Aorta (tissue), 5 donors: ENCODE data around the gene RBMXL2. TPM values are rescaled to one million over a fixed set of nuclear protein-coding genes. Genes with fewer than 3 reads are reported as not detected.

ENCODE experiments used
- ATAC-seq: fragments of 200-7000 bp; cut with Tn5 transposase; one replicate; pipeline ENCODE4 v1.9.1; 2022; ENCODE audit warnings: moderate library complexity; ENCODE audit not compliant: low FRiP score
- DNase-seq, 2 donors: peaks; one replicate each; pipeline ENCODE4 v3.0.0-alpha.2; 2020
- H3K27ac ChIP-seq, 2 donors: one replicate each; pipeline ENCODE4 v1.5.1; 2013; ENCODE audit warnings: low read length in 2 of 2, mild to moderate bottlenecking in 2 of 2, moderate library complexity in 2 of 2, control low read depth in 1 of 2, inconsistent platforms in 1 of 2, low read depth in 1 of 2
- H3K27me3 ChIP-seq, 2 donors: one replicate each; pipeline ENCODE4 v1.6.1; 2013; ENCODE audit warnings: control low read depth in 1 of 2, low read length in 1 of 2, mild to moderate bottlenecking in 1 of 2, moderate library complexity in 1 of 2; ENCODE audit not compliant: insufficient read depth in 2 of 2, control insufficient read depth in 1 of 2
- H3K36me3 ChIP-seq, 2 donors: one replicate each; pipeline ENCODE4 v1.6.1; 2013; ENCODE audit warnings: control low read depth in 1 of 2, low read length in 1 of 2, mild to moderate bottlenecking in 1 of 2; ENCODE audit not compliant: insufficient read depth in 2 of 2, control insufficient read depth in 1 of 2
- H3K4me1 ChIP-seq, 2 donors: one replicate each; pipeline ENCODE4 v1.6.1; 2013; ENCODE audit warnings: low read length in 2 of 2, control low read depth in 1 of 2, mild to moderate bottlenecking in 1 of 2, moderate library complexity in 1 of 2; ENCODE audit not compliant: insufficient read depth in 2 of 2, control insufficient read depth in 1 of 2
- H3K4me3 ChIP-seq, 2 donors: one replicate each; pipeline ENCODE4 v1.5.1; 2013; ENCODE audit warnings: low read length in 2 of 2, control low read depth in 1 of 2, mild to moderate bottlenecking in 1 of 2
- H3K9me3 ChIP-seq: one replicate; pipeline ENCODE4 v1.6.1; 2013; ENCODE audit warnings: mild to moderate bottlenecking, low read length; ENCODE audit not compliant: control insufficient read depth
- WGBS, 2 donors: extraction: QIAGEN DNeasy Blood & Tissue Kit; methylation state at CpG; one replicate each; pipeline ENCODE4 v1.1.7; 2013; 5-methylcytosine and 5-hydroxymethylcytosine counted together
- intact Hi-C, 2 donors: fragments of 100-400 bp; cut with DNase I; formaldehyde crosslinking; loops; one replicate each; pipeline versions ENCODE4 v1.14.2 to v1.15.0; 2022
- polyA plus RNA-seq, 2 donors: library from polyadenylated mRNA; stranded (reverse); fragments of 200-250 nt; gene quantifications; one replicate each; pipeline ENCODE4 v1.2.3, GENCODE V29; 2013
- total RNA-seq, 2 donors: library from RNA; stranded (reverse); fragmentation: NEBNext Ultra II Directional; extraction: Animal tissue kit (Norgen Biotek cat#: 25700); gene quantifications; one replicate each; pipeline ENCODE4 v1.2.1, GENCODE V29; 2021
- donor health status: healthy with polysubstance abuse.
- donor health status: Bipolar disorder and iron deficiency.
- donor health status: DM: no; HTN: no; CAD: no.
- donor health status: DM: no; HTN: no; CAD: no.
- donor health status: DM: yes; HTN: yes; CAD: no.

The RBMXL2 gene
- total and polyA plus RNA-seq, 4 donors: not detected

DNA sequence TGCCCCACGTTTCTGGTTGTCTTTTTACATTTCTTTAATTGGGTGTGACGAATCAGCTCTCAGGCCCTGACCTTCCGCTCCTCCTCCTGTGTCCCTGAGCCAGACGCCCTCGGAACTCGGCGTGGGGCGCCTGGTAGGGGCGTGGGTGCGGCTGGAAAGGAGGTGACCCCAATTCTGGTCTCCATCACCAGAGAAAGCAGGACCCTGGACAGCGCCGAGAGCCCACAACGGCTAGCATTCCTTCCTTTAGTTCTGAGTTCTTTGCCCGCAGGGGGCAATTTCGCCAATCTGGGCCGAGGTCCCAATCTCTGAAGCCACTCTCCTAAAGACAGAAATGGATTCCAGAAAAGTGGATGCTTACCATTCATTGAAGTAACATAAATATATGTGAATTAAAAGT lies 11.7 kb upstream of the RBMXL2 start:
- Histone ChIP-seq H3K9me3 (peaks cover 3% of the 10 kb centered on the region), H3K4me3 (no peak overlapping the region), H3K4me1 (no peaks in the 10 kb centered on the region), H3K27me3 (no peaks in the 10 kb centered on the region), H3K27ac (no peak overlapping the region), H3K36me3 (no peaks in the 10 kb centered on the region)
- intact Hi-C loops: no loop called here
- WGBS, 2 donors: 61 to 70% methylated on average over 16 of the region's 16 CpGs
- ATAC-seq (no peak), DNase-seq (no peak)

DNA sequence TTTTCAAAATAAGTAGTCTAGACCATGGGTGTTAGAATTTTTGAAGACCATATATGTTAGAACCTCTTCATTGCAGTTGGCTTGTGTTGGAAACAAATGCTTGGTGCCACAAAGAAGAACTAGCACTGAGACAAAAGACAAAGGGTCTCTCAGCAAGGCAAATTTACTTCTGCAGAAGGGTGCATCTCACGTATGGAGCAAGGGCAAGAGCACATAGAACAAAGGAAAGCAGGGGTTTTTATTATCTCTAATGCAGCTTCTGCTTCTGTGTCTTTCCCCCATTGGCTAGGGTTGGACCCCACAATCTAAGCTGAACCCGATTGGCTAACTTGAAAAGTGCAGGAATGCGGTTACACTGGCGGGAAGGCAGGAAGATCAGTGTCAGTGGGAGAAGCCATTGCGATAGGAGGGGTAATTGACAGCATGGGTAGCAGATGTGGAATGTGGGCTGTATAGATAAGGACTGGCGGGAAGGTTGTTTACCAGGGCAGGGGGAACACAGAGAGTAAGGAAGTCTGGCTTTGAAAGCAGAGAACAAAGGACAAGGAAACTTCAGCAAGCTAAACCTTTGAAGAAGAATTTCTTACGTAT lies 9.2 kb upstream of the RBMXL2 start:
- no peaks in the 10 kb centered on the region for H3K27me3 ChIP-seq
- H3K36me3 ChIP-seq: no peaks in the 10 kb centered on the region
- intact Hi-C loops: no loop called here
- H3K4me3 ChIP-seq: no peak overlapping the region
- no peaks in the 10 kb centered on the region for H3K4me1 ChIP-seq
- WGBS, 2 donors: 80 to 82% methylated on average over 7 of the region's 7 CpGs
- no peak for DNase-seq
- H3K9me3 ChIP-seq: peaks cover 3% of the 10 kb centered on the region
- no peak overlapping the region for H3K27ac ChIP-seq
- no peak for ATAC-seq

DNA sequence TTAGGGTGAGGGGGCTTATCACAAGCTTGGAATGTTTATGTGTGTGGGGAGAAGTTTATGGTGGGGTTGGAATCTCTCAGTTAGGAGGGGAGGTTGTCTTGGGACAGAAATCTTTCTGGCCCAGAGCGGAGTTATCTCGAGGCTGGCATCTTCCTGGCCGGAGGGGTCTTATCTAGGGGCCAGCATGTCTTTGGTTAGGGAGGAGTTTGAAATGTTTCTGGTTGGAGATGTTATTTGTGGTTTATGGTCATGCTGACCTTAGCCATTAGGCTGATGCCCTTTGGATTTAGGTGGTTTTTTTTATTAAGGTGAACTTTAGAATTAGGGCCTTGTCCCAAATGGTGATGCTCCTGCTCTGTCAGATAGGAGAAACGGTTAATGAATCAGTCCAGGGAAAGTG lies 7.9 kb upstream of the RBMXL2 start:
- no peak for ATAC-seq
- 86 to 89% methylated on average over 4 of the region's 4 CpGs for WGBS, 2 donors
- Histone ChIP-seq H3K4me3 (no peak overlapping the region), H3K27ac (no peak overlapping the region), H3K27me3 (no peaks in the 10 kb centered on the region), H3K36me3 (no peaks in the 10 kb centered on the region), H3K9me3 (peaks cover 3% of the 10 kb centered on the region), H3K4me1 (no peaks in the 10 kb centered on the region)
- no peak for DNase-seq
- intact Hi-C loops: no loop called here

DNA sequence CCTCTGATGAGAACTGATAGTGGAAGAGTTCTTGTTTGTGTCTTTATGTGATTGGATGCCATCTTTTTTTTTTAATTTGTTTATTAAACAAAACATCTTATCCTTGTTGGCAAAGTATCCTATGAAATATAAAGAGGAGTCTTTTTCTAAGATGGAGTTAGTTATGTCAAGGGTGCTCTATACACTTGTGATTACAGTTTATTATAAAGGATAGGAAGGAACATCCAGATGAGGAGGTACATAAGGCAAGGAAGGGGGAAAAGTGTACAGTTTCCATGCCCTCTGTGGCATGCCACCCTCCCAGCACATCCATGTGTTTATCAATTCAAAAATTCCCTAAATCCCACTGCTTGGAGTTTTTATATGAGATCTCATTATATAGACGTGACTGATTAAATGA lies 7.4 kb upstream of the RBMXL2 start:
- H3K9me3 ChIP-seq: peaks cover 3% of the 10 kb centered on the region
- no peaks in the 10 kb centered on the region for H3K4me1 ChIP-seq
- H3K27ac ChIP-seq: no peak overlapping the region
- H3K27me3 ChIP-seq: no peaks in the 10 kb centered on the region
- WGBS, 2 donors: 70 to 79% methylated on average over 1 of the region's 1 CpG
- intact Hi-C loops: no loop called here
- DNase-seq (no peak), ATAC-seq (no peak)
- H3K4me3 ChIP-seq: no peak overlapping the region
- no peaks in the 10 kb centered on the region for H3K36me3 ChIP-seq

DNA sequence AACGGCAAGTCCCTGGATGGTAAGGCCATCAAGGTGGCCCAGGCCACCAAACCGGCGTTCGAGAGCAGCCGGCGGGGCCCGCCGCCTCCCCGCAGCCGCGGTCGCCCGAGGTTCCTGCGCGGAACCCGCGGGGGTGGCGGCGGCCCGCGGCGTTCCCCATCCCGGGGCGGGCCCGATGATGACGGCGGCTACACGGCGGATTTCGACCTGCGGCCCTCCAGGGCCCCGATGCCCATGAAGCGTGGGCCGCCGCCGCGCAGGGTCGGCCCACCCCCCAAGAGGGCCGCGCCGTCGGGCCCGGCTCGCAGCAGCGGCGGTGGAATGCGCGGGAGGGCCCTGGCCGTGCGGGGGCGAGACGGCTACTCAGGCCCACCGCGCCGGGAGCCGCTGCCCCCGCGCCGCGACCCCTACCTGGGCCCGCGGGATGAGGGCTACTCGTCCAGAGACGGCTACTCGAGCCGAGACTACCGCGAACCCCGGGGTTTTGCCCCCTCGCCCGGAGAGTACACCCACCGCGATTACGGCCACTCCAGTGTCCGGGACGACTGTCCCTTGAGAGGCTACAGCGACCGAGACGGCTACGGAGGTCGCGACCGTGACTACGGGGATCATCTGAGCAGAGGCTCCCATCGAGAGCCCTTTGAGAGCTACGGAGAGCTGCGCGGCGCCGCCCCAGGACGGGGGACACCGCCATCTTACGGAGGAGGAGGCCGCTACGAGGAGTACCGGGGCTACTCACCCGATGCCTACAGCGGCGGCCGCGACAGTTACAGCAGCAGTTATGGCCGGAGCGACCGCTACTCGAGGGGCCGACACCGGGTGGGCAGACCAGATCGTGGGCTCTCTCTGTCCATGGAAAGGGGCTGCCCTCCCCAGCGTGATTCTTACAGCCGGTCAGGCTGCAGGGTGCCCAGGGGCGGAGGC lies 792 bp downstream of the RBMXL2 start:
- H3K27me3 ChIP-seq: no peaks in the 10 kb centered on the region
- no peaks in the 10 kb centered on the region for H3K4me1 ChIP-seq
- intact Hi-C loops: loop anchor here (5.0 to 10.0 kb wide), 3 partner anchors 47 to 605 kb away; no protein-coding TSS in a partner anchor
- no peak overlapping the region for H3K4me3 ChIP-seq
- H3K27ac ChIP-seq: no peak overlapping the region
- 79 to 84% methylated on average over 99 to 111 of the region's 111 CpGs for WGBS, 2 donors
- peak; percentile 15 for ATAC-seq
- H3K9me3 ChIP-seq: peaks cover 2% of the 10 kb centered on the region
- H3K36me3 ChIP-seq: no peaks in the 10 kb centered on the region
- peak; percentile 41 to 68 for DNase-seq

DNA sequence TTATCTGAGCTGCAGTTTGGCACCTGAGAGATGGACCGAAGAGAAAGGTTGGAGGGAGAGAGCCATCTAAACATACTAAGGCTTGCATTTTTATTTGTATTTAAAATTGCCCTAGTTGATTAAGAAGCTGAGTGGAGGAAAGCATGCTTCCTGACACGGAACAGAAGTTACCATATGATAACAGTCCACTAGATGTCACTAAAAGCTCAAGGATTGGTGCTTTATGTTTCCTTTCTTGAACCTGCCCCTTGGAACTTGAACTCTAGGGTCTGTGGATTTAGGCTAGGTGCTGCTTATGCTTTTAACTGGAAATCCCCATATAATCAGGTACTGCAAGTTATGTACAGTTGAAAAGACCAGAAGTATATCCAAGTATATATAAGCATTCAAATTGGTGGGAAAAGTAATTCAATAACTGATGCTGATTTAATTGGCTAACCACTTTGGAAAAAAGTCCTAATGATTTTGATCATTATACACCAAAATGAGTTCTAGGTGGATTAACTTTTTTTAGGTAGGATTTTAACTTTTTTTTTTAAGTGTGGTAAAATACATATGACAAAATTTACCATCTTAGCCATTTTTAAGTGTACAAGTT lies 9.5 kb downstream of the RBMXL2 start:
- no peaks in the 10 kb centered on the region for H3K9me3 ChIP-seq
- no peak overlapping the region for H3K4me3 ChIP-seq
- DNase-seq: no peak
- no peaks in the 10 kb centered on the region for H3K4me1 ChIP-seq
- intact Hi-C loops: loop anchor here (10.0 kb wide), 2 partner anchors 346 to 596 kb away; no protein-coding TSS in a partner anchor
- no peaks in the 10 kb centered on the region for H3K27me3 ChIP-seq
- WGBS, 2 donors: 2 to 7% methylated on average over 2 of the region's 2 CpGs
- no peaks in the 10 kb centered on the region for H3K36me3 ChIP-seq
- no peak overlapping the region for H3K27ac ChIP-seq
- no peak for ATAC-seq

DNA sequence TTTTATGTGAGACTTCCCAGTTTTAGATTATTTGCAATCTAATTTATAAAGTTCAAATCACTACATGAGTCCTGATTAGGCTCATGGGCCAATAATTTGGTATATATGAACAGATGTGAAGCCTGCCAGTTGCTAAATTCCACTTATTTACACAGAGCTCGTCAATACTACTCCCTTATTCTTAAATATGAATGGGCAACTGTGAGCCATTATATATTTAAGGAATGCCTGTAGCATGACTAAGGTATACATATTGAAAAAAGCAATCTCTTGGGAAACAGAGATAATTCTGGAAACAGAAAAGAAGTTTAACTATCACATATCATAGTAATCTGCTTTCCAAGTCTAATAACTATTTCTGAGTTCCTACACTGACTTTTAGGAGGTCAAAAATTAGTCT lies 27.0 kb downstream of the RBMXL2 start:
- Histone ChIP-seq H3K4me3 (no peak overlapping the region), H3K9me3 (no peaks in the 10 kb centered on the region), H3K27me3 (peaks cover 0 to 1% of the 10 kb centered on the region in 2 donors), H3K4me1 (no peaks in the 10 kb centered on the region), H3K36me3 (no peaks in the 10 kb centered on the region), H3K27ac (no peak overlapping the region)
- no peak for DNase-seq
- intact Hi-C loops: no loop called here
- ATAC-seq: no peak
- 19 to 28% methylated on average over 1 of the region's 1 CpG for WGBS, 2 donors

DNA sequence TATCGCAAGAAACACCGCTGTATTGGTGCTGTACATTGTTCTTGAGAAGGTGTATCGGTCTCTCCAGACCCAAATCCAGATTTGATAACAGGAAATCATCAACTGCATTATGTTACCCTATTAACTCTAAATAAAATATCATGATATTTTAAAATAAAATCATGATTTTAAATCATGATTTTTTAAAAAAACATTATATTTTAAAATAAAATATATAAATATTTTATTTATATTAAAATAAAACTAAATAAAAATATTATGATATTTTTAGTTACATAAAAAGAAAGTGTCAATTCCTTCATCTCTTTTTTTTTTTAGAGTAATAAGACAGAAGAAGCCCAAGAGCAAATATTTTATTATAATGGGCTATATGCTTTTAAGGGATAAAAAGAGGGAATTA lies 27.6 kb downstream of the RBMXL2 start:
- WGBS, 2 donors: 91 to 92% methylated on average over 3 of the region's 3 CpGs
- DNase-seq (no peak), ATAC-seq (no peak)
- H3K4me3 ChIP-seq: no peak overlapping the region
- no peaks in the 10 kb centered on the region for H3K9me3 ChIP-seq
- H3K27me3 ChIP-seq: peaks cover 0 to 1% of the 10 kb centered on the region in 2 donors
- intact Hi-C loops: no loop called here
- no peaks in the 10 kb centered on the region for H3K4me1 ChIP-seq
- H3K36me3 ChIP-seq: no peaks in the 10 kb centered on the region
- no peak overlapping the region for H3K27ac ChIP-seq
